Measurements from ENCODE around the gene FAM13B.

- TF ChIP-seq POLR2AphosphoS5 (IDR thresholded peaks at IDR 0.05; ENCODE audit: low read depth, low read length) (no peak), TAF1 (IDR thresholded peaks at IDR 0.05; ENCODE audit: borderline replicate concordance, low read depth, low read length) (no peak), POLR2A (IDR thresholded peaks at IDR 0.05; ENCODE audit: low read depth, low read length) (no peak)
Observed at GRCh38 chr5:137935190-137935589, 97.7 kb downstream of the FAM13B start.
